HEK293T (cell line): ENCODE data around the gene MAP2K4.

ENCODE experiments used
- CTCF ChIA-PET: fragments of 350-600 bp; formaldehyde crosslinking; extraction: SDS; loops from one replicate; lab custom pipeline; 2021; ENCODE audit warnings: antibody characterized with exemption, inconsistent platforms; lab: Yijun Ruan, JAX
- POLR2A ChIA-PET: fragments of 350-600 bp; formaldehyde crosslinking; extraction: SDS; loops from one replicate; lab custom pipeline; 2020; ENCODE audit warnings: antibody characterized with exemption, inconsistent platforms; lab: Yijun Ruan, JAX
- DNase-seq: peaks from one replicate; pipeline ENCODE4 v3.0.0; 2012; ENCODE audit warnings: mixed read lengths; ENCODE audit errors: extremely low spot score
- ARNT ChIP-seq: fragments of 450-650 bp; IDR thresholded peaks from 2 replicates; pipeline ENCODE4 v1.6.1; 2017; ENCODE audit warnings: mild to moderate bottlenecking
- BHLHE40 ChIP-seq: fragments of 450-650 bp; IDR thresholded peaks from 2 replicates; pipeline ENCODE4 v1.6.1; 2016; ENCODE audit warnings: mild to moderate bottlenecking, moderate library complexity, borderline replicate concordance
- CTBP1 ChIP-seq: fragments of 450-650 bp; IDR thresholded peaks from 2 replicates; pipeline ENCODE4 v1.6.1; 2016; ENCODE audit warnings: borderline replicate concordance
- ELF4 ChIP-seq: fragments of 450-650 bp; IDR thresholded peaks from 2 replicates; pipeline ENCODE4 v1.6.1; 2017; ENCODE audit warnings: antibody characterized with exemption
- FOXA1 ChIP-seq: fragments of 450-650 bp; IDR thresholded peaks from 2 replicates; pipeline ENCODE4 v1.6.1; 2016; ENCODE audit warnings: mild to moderate bottlenecking
- FOXK2 ChIP-seq: fragments of 450-650 bp; IDR thresholded peaks from 2 replicates; pipeline ENCODE4 v1.6.1; 2016; ENCODE audit warnings: mild to moderate bottlenecking
- FOXM1 ChIP-seq: fragments of 450-650 bp; IDR thresholded peaks from 2 replicates; pipeline ENCODE4 v1.6.1; 2017; ENCODE audit warnings: mild to moderate bottlenecking, borderline replicate concordance
- HDGF ChIP-seq: fragments of 450-650 bp; IDR thresholded peaks from 2 replicates; pipeline ENCODE4 v1.6.1; 2017; ENCODE audit warnings: antibody characterized with exemption, borderline replicate concordance
- L3MBTL2 ChIP-seq: fragments of 450-650 bp; conservative IDR thresholded peaks from 2 replicates; pipeline ENCODE4 v1.6.1; 2016; ENCODE audit warnings: mild to moderate bottlenecking
- LEF1 ChIP-seq: fragments of 450-650 bp; IDR thresholded peaks from 2 replicates; pipeline ENCODE4 v1.6.1; 2017; ENCODE audit warnings: mild to moderate bottlenecking, borderline replicate concordance
- NFRKB ChIP-seq: fragments of 450-650 bp; IDR thresholded peaks from 2 replicates; pipeline ENCODE4 v1.6.1; 2016; ENCODE audit warnings: mild to moderate bottlenecking, moderate library complexity
- SP1 ChIP-seq: fragments of 450-650 bp; IDR thresholded peaks from 2 replicates; pipeline ENCODE4 v1.6.1; 2017
- SUZ12 ChIP-seq: fragments of 450-650 bp; IDR thresholded peaks from 2 replicates; pipeline ENCODE4 v1.6.1; 2016; ENCODE audit warnings: mild to moderate bottlenecking
- TARDBP ChIP-seq: fragments of 450-650 bp; IDR thresholded peaks from 2 replicates; pipeline ENCODE4 v1.6.1; 2016
- ZNF384 ChIP-seq: fragments of 450-650 bp; IDR thresholded peaks from 2 replicates; pipeline ENCODE4 v1.6.1; 2016
- TF ChIP-seq, protein P1 (sequence below): fragments of 450-650 bp; IDR thresholded peaks from 2 replicates; pipeline ENCODE4 v1.6.1; 2016

The MAP2K4 gene

DNA sequence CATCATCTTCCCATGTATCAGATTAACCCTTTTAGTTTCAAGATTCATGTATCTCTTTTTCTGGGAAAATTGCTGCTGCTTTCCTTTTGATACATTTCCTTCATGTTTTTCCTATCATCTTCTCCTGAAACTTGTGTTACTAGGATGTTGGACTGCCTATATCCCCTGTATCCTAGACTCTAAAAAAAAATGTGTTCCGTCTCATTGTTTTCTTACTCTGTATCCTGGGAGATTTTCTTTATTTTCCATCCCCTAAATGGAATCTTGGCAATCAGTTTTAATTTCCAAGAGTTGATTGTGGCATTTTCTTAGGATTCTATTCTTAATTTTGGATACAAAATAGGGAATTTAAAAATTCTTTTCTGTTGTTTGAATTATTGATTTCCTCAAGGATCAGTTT lies 36.8 kb downstream of the MAP2K4 start:
- CTCF ChIA-PET: no interaction called here
- no peak for DNase-seq
- TF ChIP-seq FOXM1: no peak
- POLR2A ChIA-PET: no interaction called here

DNA sequence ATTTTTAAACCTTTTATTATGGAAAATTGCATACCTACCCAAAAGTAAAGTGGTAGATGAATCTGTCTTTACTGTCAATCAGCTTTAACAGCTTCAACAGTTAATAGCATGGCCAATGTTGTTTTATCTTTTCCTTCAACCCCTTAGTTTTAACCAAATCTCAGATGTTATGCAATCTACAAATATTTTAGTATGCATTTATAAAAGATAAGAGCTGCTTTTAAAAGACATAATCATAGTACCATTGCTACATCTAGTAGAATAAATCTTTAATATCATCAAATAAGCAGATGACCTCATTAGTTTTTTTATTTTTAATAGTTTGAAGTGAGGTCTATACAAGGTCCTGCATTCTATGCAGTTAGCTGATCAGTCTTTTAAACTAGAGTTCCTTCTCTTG lies 37.9 kb downstream of the MAP2K4 start:
- TF ChIP-seq ARNT: no peak
- no peak for TF ChIP-seq SUZ12
- no peak for TF ChIP-seq CTBP1
- TF ChIP-seq NFRKB: no peak
- TF ChIP-seq, protein P1, sequence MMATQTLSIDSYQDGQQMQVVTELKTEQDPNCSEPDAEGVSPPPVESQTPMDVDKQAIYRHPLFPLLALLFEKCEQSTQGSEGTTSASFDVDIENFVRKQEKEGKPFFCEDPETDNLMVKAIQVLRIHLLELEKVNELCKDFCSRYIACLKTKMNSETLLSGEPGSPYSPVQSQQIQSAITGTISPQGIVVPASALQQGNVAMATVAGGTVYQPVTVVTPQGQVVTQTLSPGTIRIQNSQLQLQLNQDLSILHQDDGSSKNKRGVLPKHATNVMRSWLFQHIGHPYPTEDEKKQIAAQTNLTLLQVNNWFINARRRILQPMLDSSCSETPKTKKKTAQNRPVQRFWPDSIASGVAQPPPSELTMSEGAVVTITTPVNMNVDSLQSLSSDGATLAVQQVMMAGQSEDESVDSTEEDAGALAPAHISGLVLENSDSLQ: no peak
- no peak for TF ChIP-seq ZNF384
- no peak for TF ChIP-seq LEF1
- no peak for TF ChIP-seq FOXA1
- no peak for TF ChIP-seq FOXK2
- TF ChIP-seq FOXM1: no peak
- no peak for TF ChIP-seq TARDBP
- no peak for TF ChIP-seq L3MBTL2
- DNase-seq: no peak
- ChIA-PET POLR2A (no interaction called here), CTCF (no interaction called here)

DNA sequence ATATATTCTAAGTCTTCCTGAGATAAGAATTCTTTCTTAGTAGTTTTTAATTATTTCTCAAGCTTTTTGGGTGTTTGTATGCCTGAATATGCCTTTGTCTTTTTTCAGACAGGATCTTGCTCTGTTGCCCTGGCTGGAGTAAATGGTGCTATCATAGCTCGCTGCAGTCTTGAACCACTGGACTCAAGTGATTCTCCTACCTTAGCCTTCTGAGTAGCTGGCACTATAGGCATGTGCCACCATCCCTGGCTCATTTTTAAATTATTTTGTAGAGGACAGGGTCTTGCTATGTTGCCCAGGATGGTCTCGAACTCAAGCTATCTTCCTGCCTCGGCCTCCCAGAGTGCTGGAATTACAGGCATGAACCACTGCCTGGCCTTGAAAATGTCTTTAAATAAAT lies 41.6 kb downstream of the MAP2K4 start:
- POLR2A ChIA-PET: no interaction called here

DNA sequence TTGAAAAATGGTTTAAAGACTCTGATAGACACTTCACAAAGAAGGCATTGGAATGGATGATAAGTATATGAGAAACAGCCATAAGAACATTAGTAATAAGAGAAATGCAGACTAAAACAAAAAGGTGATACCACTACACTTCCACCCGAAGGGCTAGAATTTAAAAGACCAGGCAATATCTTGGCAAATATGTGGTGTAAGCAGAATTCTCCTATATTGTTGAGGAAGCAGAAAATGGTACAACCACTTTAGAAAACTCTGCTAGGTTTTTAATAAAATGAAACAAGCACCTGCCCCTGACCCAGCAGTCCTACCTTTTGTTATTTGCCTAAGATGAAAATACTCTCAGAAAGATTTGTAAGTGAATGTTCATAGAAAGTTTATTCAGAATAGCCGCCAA lies 43.7 kb downstream of the MAP2K4 start:
- no peak for DNase-seq
- ChIA-PET POLR2A (no interaction called here), CTCF (no interaction called here)
- TF ChIP-seq NFRKB (no peak), HDGF (no peak), ELF4 (no peak), FOXK2 (no peak), CTBP1 (no peak), BHLHE40 (no peak), ARNT (no peak), ZNF384 (no peak), FOXM1 (no peak), LEF1 (no peak), TARDBP (no peak), SP1 (no peak)
- TF ChIP-seq, protein P1: no peak

More for the DNA sequence above, 41.6 kb downstream of the MAP2K4 start:
- CTCF ChIA-PET: no interaction called here
- no peak for TF ChIP-seq CTBP1
- no peak for TF ChIP-seq ZNF384
- DNase-seq: no peak

DNA sequence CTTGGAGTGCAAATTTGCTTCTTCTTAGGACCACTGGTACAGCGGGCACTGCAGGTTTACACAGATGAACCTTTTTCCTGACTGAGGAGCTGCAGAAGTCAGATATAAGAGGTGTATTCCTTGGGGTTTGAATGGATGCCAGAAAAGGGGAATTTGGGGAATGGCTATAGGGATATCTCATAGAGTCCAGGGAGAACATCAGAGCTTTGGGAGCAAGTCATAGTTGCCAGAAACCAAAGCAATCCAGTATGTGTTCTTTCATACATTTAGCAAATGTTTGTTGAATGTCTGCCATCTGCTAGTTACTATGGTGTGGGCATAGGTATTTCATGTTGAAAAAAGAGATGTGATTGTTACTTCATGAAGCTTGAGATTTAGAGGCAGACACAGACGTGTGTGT lies 46.8 kb downstream of the MAP2K4 start:
- DNase-seq: no peak
- no peak for TF ChIP-seq ARNT
- TF ChIP-seq NFRKB: no peak
- TF ChIP-seq ELF4: no peak
- CTCF ChIA-PET: no interaction called here
- POLR2A ChIA-PET: no interaction called here

DNA sequence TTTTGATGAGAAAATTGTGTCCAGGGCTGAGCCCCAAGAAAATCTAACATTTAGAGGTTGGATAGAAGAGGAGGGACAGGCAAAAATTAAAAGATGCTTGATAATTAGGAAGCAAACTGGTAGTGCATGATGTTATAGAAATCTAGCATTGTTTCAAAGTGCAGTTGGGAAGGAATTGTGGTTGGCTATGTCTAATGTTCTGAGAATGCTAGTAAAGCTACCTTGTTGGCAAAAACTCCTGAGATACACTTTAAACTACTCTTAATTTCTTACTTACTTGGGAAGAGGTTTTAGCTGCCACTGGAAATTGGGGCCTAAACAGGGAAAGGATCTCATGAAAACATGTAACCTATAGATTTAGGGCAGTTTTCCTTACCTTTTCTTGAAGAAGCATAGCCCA lies 48.3 kb downstream of the MAP2K4 start:
- TF ChIP-seq CTBP1: no peak
- no peak for TF ChIP-seq LEF1
- TF ChIP-seq, protein P1: no peak
- no peak for TF ChIP-seq ELF4
- TF ChIP-seq FOXM1: no peak
- TF ChIP-seq SP1: no peak
- TF ChIP-seq NFRKB: no peak
- no peak for TF ChIP-seq TARDBP
- ChIA-PET POLR2A (no interaction called here), CTCF (no interaction called here)
- DNase-seq: no peak

DNA sequence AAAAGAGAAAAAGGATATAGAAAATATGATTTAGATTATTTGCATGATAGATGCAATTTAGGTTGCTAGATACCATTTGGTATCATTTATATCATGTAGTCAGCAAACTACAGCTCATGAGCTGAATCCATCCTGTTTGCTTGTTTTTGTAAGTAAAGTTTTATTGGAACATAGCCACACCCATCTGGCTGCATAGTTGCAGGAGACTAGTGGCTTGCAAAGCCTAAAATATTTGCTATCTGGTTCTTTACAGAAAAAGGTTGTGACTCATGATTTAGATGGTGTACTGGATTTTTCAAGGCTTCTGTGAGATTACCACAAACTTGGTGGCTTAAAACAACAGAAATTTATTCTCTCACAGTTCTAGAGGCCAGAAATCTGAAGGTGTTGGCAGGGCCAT lies 49.9 kb downstream of the MAP2K4 start:
- ChIA-PET CTCF (no interaction called here), POLR2A (no interaction called here)
- no peak for DNase-seq
- TF ChIP-seq ARNT (no peak), L3MBTL2 (no peak), LEF1 (no peak), ELF4 (no peak), SP1 (no peak), CTBP1 (no peak), SUZ12 (no peak), ZNF384 (no peak), BHLHE40 (no peak), NFRKB (no peak), HDGF (no peak), FOXK2 (no peak), TARDBP (no peak), FOXM1 (no peak), FOXA1 (no peak)
- TF ChIP-seq, protein P1: no peak
